Peyer's patch (tissue), 4 donors: ENCODE measurements around the gene ASXL1. TPM values are rescaled to one million over a fixed set of nuclear protein-coding genes. Genes with fewer than 3 reads are reported as not detected.

Source experiments
- DNase-seq, 3 donors: peaks; one replicate each; pipeline ENCODE4 v3.0.0-alpha.2; 2017 to 2019
- H3K27ac ChIP-seq, 4 donors: fragments of 200-600 bp; sonication (generic); one replicate each; pipeline ENCODE4 v1.5.1; 2016 to 2019
- H3K27me3 ChIP-seq, 2 donors: fragments of 200-600 bp; sonication (generic); one replicate each; pipeline ENCODE4 v1.5.1; 2019
- H3K36me3 ChIP-seq, 3 donors: fragments of 200-600 bp; sonication (generic); one replicate each; pipeline ENCODE4 v1.5.1; 2016 to 2019
- H3K4me1 ChIP-seq, 4 donors: fragments of 200-600 bp; sonication (generic); one replicate each; pipeline ENCODE4 v1.5.1; 2016 to 2019
- H3K4me3 ChIP-seq, 4 donors: fragments of 200-600 bp; sonication (generic); 1 replicate in 3 of 4; 2 replicates in 1 of 4; pipeline ENCODE4 v1.5.1; 2016 to 2019; ENCODE audit warnings: mild to moderate bottlenecking in 1 of 4
- H3K9me3 ChIP-seq, 4 donors: fragments of 200-600 bp; sonication (generic); one replicate each; pipeline ENCODE4 v1.5.1; 2016 to 2019; ENCODE audit warnings: mild to moderate bottlenecking in 1 of 4
- POLR2A ChIP-seq, 2 donors: fragments of 450-650 bp; IDR thresholded peaks; one replicate each; pipeline ENCODE4 v1.5.1; 2017; ENCODE audit warnings: antibody characterized with exemption in 2 of 2, mild to moderate bottlenecking in 2 of 2, moderate library complexity in 2 of 2
- total RNA-seq, 4 donors: library from RNA; depleted of rRNA; stranded (reverse); fragments of >200 nt; gene quantifications; one replicate each; pipeline ENCODE4 v1.1.0, GENCODE V29; 2016
- TF ChIP-seq, protein P1 (sequence below), 6 experiments: fragments of 450-650 bp in 4 of 6; fragments of 200-600 bp in 2 of 6; sonication (generic) in 1 of 6; IDR thresholded peaks; one replicate each; pipeline ENCODE4 v1.5.1; 2017 to 2019; ENCODE audit warnings: antibody characterized with exemption in 6 of 6, mild to moderate bottlenecking in 3 of 6, moderate library complexity in 1 of 6

Gene ASXL1
- total RNA-seq, 4 donors from 2014 or later, result 74.4 to 173 (median 115) TPM

- peak overlapping the region in 3 of 4 donors; percentile 71 to 95 (median 93) for H3K27ac ChIP-seq
- H3K9me3 ChIP-seq, result no peaks in the 10 kb centered on the region
- DNase-seq, result peak in 1 of 3 donors; percentile 53
- H3K4me1 ChIP-seq, result peaks cover 5 to 98% (median 29%) of the 10 kb centered on the region in 4 donors
- H3K4me3 ChIP-seq, result no peak overlapping the region
- peaks cover 0 to 7% (median 0%) of the 10 kb centered on the region in 3 donors for H3K36me3 ChIP-seq
- TF ChIP-seq, protein P1, sequence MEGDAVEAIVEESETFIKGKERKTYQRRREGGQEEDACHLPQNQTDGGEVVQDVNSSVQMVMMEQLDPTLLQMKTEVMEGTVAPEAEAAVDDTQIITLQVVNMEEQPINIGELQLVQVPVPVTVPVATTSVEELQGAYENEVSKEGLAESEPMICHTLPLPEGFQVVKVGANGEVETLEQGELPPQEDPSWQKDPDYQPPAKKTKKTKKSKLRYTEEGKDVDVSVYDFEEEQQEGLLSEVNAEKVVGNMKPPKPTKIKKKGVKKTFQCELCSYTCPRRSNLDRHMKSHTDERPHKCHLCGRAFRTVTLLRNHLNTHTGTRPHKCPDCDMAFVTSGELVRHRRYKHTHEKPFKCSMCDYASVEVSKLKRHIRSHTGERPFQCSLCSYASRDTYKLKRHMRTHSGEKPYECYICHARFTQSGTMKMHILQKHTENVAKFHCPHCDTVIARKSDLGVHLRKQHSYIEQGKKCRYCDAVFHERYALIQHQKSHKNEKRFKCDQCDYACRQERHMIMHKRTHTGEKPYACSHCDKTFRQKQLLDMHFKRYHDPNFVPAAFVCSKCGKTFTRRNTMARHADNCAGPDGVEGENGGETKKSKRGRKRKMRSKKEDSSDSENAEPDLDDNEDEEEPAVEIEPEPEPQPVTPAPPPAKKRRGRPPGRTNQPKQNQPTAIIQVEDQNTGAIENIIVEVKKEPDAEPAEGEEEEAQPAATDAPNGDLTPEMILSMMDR (IDR thresholded peaks at IDR 0.05), result no peak
- no peak for TF ChIP-seq POLR2A (IDR thresholded peaks at IDR 0.05)
- no peaks in the 10 kb centered on the region for H3K27me3 ChIP-seq
These were observed 118.8 kb downstream of the ASXL1 start for GRCh38 chr20:32476684-32477593.

DNA sequence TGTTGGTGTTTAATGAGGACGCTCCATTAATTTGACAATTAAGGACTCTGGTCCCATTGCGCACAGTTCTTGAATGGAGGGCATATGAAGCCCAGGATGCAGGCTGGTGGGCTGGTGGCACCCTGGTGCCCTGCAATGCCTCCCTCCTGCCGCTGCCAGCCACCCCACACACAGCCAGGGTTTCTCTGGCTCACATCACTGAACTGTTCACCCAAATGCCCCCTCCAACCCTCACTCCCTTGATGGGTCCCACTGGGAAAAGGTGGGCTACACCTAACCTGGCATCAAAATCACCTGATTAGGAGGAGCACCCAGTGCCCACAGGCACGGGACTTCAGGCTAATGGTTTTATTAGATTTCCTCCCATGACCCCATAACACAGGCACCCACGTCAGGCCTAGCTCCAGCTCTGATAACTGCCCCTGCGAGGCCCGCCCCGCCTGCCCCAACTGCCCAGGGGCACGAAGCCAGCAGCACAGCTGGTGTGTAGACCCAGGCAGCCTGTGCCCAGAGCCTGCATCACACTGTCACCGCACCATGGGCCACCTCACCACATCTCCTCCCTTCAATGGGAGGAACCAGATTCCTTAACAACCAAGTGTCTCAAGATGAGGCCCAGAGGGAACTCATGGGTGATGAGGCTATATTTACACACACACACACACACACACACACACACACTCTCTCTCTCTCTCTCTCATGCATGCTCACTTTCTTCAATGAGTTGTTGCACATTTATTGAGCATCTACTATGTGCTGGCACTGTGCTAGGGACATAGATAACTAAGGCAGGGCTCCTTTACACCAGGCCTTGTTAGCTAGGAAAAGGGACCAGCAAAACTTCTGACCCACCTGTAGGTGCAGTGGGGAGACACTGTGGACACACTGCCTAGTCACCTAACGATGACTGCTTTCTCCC lies 119.7 kb downstream of the ASXL1 start:
- TF ChIP-seq POLR2A (IDR thresholded peaks at IDR 0.05), result peak in 1 of 2 donors; percentile 27
- TF ChIP-seq, protein P1 (IDR thresholded peaks at IDR 0.05), result no peak
- Histone ChIP-seq H3K4me3 (no peak overlapping the region), H3K9me3 (no peaks in the 10 kb centered on the region), H3K4me1 (peaks cover 5 to 93% (median 29%) of the 10 kb centered on the region in 4 donors), H3K36me3 (no peaks in the 10 kb centered on the region), H3K27me3 (no peaks in the 10 kb centered on the region), H3K27ac (peak overlapping the region in 3 of 4 donors; percentile 71 to 95 (median 93))
- peak in 1 of 3 donors; percentile 72 for DNase-seq

DNA sequence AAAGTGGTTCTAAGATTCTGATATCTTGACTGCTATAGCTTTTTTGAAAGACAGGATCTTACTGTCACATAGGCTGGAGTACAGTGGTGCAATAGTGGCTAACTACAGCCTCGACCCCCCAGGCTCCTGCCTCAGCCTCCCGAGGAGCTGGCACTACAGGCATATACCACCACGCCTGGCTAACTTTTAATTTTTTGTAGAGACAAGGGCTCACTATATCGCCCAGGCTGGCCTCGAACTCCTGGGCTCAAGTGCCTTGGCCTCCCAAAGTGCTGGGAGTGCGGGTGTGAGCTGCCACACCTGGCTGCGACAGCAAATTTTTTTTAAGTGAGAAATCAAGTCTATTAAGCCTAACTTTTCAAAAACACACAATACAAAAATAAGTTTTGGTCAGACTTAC lies 120.4 kb downstream of the ASXL1 start:
- H3K27me3 ChIP-seq, result no peaks in the 10 kb centered on the region

DNA sequence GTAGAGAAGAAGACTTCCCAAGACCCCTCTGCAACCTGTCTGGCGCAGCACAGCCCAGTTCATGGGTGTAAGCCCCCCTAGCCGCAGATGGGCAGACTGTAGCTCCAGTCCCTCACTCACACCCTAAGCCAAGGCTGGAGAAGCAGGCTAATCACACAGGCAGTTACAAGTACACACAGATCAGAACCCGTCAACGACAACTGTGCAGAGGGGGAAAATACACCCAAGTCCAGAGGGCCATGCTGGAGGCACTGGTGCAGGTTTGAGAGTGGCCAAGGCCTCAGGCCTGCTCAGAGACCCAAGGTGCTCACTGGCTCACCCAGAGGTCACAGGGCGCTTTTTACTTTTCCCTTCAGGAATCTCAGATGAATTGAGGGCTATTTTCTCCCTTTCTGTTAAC lies 120.9 kb downstream of the ASXL1 start:
- no peaks in the 10 kb centered on the region for H3K36me3 ChIP-seq
- DNase-seq, result no peak

More for the DNA sequence above, 120.4 kb downstream of the ASXL1 start:
- Histone ChIP-seq H3K4me1 (peaks cover 5 to 86% (median 27%) of the 10 kb centered on the region in 4 donors), H3K9me3 (no peaks in the 10 kb centered on the region), H3K36me3 (no peaks in the 10 kb centered on the region), H3K27ac (peak overlapping the region in 3 of 4 donors; percentile 71 to 95 (median 93)), H3K4me3 (no peak overlapping the region)
- DNase-seq, result no peak
- TF ChIP-seq POLR2A (IDR thresholded peaks at IDR 0.05), result no peak
- TF ChIP-seq, protein P1 (IDR thresholded peaks at IDR 0.05), result no peak

More for the DNA sequence above, 120.9 kb downstream of the ASXL1 start:
- H3K4me3 ChIP-seq, result no peak overlapping the region
- no peaks in the 10 kb centered on the region for H3K27me3 ChIP-seq
- H3K4me1 ChIP-seq, result peaks cover 7 to 81% (median 25%) of the 10 kb centered on the region in 4 donors
- no peak for TF ChIP-seq POLR2A (IDR thresholded peaks at IDR 0.05)
- TF ChIP-seq, protein P1 (IDR thresholded peaks at IDR 0.05), result no peak
- no peaks in the 10 kb centered on the region for H3K9me3 ChIP-seq
- peak overlapping the region in 3 of 4 donors; percentile 88 to 95 (median 93) for H3K27ac ChIP-seq
